ENCODE data around the gene FLRT2. TPM values are rescaled to one million over a fixed set of nuclear protein-coding genes. Genes with fewer than 3 reads are reported as not detected.

FLRT2 gene
- total RNA-seq, 1 donor from 2014 or later: 0.17 TPM

DNA sequence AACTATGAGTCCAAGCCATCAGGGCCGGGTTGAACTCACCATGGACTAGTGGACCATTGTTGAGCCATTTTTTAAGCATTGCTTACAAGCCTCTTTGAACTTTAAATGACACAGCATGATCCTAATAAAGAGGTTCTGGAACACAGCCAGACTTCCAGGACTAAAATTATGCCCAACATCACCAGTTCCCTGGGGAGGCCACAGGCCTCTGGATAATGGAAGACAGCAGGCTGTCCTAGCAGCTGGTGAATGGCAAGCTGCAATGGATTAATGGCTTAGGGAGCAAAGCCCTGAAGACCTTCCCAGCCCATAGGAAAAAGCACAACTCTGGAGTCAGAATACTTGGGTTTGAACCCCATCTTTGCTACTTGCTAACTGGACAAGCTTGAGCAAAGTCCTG, 71.3 kb downstream of the FLRT2 start:
- DNase-seq (ENCODE audit: low read depth): no peak
- no peak overlapping the region for H3K4me3 ChIP-seq (ENCODE audit: low read depth, low read length)
- TF ChIP-seq, protein P1, sequence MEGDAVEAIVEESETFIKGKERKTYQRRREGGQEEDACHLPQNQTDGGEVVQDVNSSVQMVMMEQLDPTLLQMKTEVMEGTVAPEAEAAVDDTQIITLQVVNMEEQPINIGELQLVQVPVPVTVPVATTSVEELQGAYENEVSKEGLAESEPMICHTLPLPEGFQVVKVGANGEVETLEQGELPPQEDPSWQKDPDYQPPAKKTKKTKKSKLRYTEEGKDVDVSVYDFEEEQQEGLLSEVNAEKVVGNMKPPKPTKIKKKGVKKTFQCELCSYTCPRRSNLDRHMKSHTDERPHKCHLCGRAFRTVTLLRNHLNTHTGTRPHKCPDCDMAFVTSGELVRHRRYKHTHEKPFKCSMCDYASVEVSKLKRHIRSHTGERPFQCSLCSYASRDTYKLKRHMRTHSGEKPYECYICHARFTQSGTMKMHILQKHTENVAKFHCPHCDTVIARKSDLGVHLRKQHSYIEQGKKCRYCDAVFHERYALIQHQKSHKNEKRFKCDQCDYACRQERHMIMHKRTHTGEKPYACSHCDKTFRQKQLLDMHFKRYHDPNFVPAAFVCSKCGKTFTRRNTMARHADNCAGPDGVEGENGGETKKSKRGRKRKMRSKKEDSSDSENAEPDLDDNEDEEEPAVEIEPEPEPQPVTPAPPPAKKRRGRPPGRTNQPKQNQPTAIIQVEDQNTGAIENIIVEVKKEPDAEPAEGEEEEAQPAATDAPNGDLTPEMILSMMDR (conservative IDR thresholded peaks at IDR 0.05; ENCODE audit: low read depth, low read length): no peak

DNA sequence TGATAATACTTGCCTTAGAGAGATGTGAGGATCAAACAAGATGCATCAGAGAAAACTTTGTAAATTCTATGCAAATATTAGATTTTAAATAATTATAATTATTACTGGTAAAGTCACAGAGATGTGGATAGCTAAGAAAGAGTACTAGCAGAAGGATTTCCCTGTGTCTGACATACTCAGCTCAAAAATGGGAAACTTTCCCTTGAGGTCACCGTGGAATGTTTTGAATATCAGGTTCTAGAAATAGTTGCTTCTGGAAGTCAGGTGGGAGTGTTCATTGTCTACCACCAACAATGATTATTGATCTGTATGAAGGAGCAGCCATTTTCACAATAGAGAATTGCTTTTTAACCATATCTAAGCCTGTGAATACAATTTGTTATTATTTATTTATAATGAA, 71.7 kb downstream of the FLRT2 start:
- TF ChIP-seq, protein P1 (conservative IDR thresholded peaks at IDR 0.05; ENCODE audit: low read depth, low read length): no peak
- H3K4me3 ChIP-seq (ENCODE audit: low read depth, low read length): no peak overlapping the region
- no peak for DNase-seq (ENCODE audit: low read depth)

DNA sequence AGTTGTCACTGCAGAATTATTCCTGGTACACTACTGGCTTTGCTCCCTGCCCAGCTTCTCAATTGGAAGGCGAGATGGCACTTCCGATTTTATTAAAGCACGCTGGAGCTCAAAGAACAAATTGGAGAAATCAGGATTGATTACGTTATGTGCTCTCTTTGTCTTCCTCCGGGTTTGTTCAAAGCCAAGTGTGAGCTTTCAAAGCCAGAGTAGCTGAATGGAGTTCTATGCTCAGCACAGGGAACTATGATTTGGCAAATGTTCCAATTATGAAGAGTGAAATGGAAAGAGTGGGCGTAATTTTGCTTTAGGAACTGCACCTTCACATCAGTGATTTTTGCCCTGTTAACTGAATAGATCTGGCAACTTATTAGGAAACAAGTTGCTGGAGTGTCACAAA, 72.4 kb downstream of the FLRT2 start:
- no peak overlapping the region for H3K4me3 ChIP-seq (ENCODE audit: low read depth, low read length)
- TF ChIP-seq, protein P1 (conservative IDR thresholded peaks at IDR 0.05; ENCODE audit: low read depth, low read length): no peak
- no peak for DNase-seq (ENCODE audit: low read depth)

DNA sequence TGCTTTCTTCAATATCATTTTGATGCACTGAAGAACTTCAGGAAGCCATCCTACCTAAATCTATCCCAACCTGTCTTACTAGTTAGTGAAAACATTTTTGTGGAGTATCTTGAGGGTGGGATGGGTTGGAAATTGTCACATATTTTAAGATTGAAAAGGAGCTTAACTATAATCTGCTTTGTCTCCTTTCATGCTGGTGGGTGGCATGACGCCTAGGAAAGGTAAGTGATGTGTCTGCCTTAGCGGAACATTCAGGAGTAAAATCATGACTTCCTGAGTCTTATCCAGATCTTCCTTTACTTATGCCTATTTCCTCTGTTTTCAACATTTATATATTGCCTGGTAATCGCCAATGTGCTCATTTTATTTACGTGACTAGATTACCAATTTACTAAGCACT, 74.1 kb downstream of the FLRT2 start:
- H3K4me3 ChIP-seq (ENCODE audit: low read depth, low read length): no peak overlapping the region
- TF ChIP-seq, protein P1 (conservative IDR thresholded peaks at IDR 0.05; ENCODE audit: low read depth, low read length): no peak

DNA sequence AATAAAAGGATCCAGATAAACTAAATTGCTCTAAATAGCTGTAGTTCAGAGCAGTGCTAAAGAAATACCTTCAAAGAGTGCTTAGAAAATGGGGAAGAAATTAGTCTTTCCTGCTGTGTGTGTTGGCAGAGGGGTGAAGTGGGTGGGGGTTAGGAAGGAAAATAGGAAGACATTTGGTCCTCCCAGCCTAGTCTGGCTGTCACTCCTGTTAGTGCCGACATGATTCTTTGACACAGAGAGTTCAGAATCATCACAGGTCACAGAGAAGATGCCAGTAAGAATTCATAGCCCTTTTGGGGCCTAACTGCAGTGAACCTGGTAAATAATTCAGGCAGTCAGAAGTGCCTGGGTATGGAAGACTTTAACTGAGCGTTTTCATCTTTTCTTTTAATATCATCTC, 74.8 kb downstream of the FLRT2 start:
- TF ChIP-seq, protein P1 (conservative IDR thresholded peaks at IDR 0.05; ENCODE audit: low read depth, low read length): no peak

More for the DNA sequence above, 74.1 kb downstream of the FLRT2 start:
- DNase-seq (ENCODE audit: low read depth): no peak

DNA sequence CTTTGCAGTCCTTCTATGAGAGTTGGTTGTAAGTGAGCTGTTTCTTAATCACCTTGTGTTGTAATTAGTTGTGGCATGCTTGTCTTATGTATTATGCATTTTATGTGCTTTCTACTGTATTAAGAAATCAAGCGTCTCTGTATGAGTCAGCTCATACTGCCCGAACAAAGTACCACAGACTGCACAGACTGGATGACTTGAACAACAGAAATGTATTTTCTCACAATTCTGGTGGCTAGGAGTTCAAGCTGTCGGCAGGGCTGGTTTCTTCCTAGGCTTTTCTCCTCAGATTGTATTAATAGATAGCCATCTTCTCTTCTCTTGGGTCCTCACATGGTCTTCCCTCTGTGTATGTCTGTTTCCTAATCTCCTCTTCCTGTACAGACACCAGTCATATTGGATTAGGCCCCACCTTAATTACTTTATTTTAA, 77.7 kb downstream of the FLRT2 start:
- H3K4me3 ChIP-seq (ENCODE audit: low read depth, low read length): no peak overlapping the region
- no peak for DNase-seq (ENCODE audit: low read depth)
- TF ChIP-seq, protein P1 (conservative IDR thresholded peaks at IDR 0.05; ENCODE audit: low read depth, low read length): no peak

More for the DNA sequence above, 74.8 kb downstream of the FLRT2 start:
- no peak for DNase-seq (ENCODE audit: low read depth)
- no peak overlapping the region for H3K4me3 ChIP-seq (ENCODE audit: low read depth, low read length)

DNA sequence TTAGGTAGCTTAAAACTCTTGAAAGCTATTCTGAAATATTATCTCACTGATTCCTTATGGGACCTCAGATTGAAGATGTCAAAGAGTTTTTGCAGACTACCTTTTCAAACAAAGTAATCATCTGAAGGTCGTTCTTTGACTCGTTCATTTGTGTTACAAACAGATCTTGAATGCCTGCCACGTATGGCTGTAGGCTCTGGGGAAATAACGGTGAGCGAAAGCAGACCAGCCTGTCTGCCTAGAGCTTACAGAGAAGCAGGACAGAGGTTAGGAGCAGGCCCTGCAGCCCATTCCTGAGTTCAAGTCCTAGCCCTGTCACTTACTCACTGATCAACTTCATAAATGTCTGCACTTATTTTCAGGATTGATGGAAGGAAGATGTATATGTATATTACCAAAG, 83.6 kb downstream of the FLRT2 start:
- DNase-seq (ENCODE audit: low read depth): no peak
- no peak overlapping the region for H3K4me3 ChIP-seq (ENCODE audit: low read depth, low read length)
- TF ChIP-seq, protein P1 (conservative IDR thresholded peaks at IDR 0.05; ENCODE audit: low read depth, low read length): no peak

All from epithelial cell of proximal tubule (primary cell).